GM21515 (cell line): ENCODE measurements around the gene ZNF385C.

Experiments used
- ATAC-seq: cut with Tn5 transposase; IDR thresholded peaks from one replicate; pipeline ENCODE4 v1.9.1; 2021; ENCODE audit not compliant: unreplicated experiment

The ZNF385C gene

DNA sequence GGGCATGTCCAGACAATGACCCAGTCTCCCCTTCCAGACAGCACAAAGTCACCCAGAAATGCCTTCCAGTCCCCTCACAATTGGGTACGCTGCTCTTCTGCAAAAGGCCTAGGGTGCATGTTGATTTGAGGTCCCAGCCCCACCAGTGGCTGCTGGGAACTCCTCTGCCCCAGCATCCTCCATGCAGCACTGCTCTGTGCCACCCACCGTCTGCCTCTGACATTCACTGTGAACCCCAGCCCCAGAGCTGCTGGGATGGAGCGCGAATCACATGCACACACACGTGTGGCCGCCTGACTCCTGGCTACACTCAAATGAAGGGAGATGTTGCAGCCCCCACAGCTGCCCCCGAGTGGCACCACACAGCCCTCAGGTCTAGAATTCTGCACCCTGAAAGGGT is 46.6 kb downstream of the ZNF385C start:
- no peak for ATAC-seq

DNA sequence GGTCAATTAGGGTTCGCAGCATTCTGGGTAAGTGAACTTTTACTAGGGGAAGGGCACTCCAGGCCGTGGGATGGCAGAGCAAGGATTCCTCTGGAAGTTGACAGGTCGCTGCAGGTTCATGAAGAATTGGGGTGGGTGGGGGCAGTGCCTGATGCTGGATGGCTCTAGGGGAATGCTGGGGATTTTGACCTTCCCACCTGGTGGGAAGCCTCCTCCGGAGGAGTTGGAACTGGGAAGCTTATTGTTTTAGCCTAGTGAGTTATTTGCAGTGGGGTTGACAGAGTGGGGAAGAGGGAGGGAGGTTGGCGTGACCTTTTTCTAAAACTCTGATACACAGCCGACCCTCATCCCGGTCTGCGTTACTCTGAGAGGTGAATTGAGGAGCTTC is 47.3 kb downstream of the ZNF385C start:
- ATAC-seq = no peak

DNA sequence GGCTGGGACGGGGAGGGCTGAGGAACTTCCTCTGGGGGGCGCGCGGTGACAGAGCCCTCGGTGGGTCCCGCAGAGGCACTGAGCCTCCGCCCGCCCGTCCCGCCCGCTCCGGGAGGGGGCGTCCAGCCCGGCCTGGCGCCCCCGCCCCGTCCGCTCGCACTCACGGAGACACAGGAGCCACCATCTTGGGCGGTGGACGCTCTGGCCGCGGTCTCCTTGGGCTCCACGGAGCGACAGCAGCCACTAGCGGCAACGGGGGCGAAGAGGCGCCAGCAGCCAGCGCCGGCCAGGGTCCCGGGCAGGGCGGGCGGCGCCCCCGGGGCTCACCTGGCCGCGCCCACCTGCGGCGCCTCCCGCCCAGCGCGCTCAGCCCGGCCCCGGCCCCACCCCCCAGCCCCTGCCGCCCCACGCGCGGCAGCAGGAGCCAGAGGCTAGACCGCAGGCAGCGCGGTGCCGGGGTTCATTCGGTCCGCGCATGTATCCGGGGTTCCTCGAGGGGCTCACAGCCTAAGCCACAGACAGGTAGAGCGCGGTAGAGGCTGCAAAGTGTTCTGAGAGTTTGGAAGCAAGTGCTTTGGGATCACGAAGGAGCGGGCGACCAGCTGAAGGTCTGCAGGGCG is 47.8 kb downstream of the ZNF385C start, which contains the start of gene C17orf113:
Gene C17orf113, minus strand, starts transcription at position 209 of the 620 bp plus-strand sequence. CDS start 7,225 bp downstream, outside the sequence.
- no peak for ATAC-seq

DNA sequence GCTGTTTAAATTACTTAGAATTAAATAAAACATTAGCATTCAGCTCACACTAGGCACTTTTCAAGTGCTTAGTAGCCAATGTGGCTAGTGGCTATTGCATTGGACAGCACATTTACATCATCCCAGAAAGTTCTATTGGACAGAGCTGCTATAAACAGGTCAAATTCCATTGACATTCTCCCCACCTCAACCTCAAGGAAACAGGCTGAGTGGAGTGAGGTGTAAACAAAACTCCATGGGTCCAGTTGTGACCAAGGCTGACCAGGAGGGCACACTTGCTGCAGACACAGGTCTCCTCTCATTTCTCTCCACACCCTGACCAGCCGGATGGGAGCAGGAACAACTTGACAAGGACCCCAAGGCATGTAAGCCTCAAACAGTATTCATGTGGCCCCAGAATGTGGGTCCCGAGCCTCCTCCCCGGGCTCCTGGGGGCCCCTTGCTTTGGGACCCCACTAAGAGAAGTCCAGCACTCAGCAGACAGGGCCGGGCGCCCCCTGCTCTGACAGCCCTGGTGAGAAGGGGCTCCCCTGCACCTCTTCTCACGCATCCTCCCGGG is 48.4 kb downstream of the ZNF385C start:
- ATAC-seq = no peak

DNA sequence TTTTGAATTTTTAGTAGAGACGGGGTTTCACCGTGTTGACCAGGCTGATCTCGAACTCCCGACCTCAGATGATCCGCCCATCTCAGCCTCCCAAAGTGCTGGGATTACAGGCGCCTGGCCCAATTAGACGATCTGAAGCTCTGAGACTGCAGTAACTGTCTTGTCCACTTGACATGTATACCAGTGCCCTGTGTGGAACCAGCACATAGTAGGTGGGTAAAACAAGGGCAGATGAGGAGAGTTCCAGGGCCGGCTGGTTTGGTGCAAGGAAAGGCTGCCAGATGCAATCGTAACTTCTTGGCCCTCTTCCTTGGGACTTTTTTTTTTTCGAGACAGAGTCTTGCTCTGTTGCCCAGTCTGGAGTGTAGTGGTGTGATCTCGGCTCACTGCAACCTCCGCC is 50.9 kb downstream of the ZNF385C start:
- ATAC-seq = no peak

DNA sequence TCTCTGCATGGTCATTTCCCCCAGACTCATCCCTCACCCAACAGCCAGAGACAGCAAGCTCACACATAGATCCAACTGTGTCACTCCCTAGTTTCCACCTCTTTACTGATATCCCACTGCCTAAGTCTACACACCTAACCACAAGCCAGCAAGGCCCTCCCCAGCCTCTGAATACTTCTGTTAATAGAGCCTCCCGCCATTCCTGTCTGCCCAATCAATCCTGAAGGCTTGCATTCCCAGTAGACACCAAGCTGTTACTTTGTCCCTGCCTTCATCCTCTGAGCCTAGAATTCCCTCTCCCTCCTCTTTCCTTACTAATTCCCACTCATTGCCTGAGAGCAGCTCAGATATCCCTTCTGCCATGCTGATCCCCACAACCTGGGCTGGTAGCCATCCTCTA is 52.6 kb downstream of the ZNF385C start:
- no peak for ATAC-seq

DNA sequence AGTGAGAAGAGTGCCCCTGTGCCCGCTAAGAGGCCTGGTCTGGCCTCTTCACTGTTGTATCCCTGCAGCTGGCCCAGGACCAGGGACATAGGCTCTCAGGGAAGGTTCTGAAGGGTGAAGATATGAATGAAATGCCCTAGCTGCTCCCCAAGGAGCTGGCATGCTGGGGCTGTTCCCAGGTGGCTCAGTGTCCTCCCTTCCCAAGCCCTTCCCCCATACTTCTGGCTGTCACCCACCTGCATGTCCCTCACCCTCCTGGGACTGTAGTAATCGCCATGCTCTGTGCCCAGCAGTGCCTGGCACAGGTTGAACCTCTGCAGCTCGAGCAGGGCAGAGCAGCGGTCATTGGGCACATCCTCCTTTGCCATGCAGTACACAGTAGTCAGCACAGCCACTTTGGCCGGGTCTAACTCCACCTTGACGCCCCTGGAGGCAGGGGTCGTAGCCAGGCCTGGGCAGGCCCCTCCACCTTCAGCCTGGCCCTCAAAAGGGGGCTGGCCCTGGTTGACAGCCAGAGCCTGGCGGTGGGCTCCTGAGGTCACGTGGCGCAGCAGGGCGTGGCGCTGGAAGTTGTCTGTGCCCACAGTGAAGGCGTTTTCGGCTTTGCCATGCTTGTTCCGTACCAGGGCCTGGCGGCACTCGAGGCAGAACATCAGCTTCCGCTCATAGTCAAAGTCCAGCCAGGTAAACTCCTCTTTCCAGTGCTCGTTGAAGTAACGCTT is 55.5 kb downstream of the ZNF385C start:
- no peak for ATAC-seq

DNA sequence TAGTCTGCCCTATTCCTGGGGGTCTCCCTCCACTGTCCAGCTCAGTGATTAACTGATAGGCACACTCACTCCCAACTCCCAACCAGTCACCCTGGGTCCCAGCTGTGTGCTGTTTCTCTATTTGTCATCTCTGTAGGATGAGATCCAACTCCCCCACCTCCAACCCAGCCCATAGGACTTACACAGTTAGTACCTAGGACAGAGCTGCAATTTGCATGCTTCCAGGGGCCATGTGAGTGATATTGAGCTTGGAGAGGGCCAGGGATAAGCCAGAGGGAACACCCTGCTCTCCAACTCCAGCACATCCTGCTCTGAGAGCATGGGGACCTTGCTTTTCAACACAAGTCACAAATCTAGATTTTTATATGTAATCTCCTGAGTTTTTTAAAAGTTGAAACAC is 56.7 kb downstream of the ZNF385C start:
- no peak for ATAC-seq

DNA sequence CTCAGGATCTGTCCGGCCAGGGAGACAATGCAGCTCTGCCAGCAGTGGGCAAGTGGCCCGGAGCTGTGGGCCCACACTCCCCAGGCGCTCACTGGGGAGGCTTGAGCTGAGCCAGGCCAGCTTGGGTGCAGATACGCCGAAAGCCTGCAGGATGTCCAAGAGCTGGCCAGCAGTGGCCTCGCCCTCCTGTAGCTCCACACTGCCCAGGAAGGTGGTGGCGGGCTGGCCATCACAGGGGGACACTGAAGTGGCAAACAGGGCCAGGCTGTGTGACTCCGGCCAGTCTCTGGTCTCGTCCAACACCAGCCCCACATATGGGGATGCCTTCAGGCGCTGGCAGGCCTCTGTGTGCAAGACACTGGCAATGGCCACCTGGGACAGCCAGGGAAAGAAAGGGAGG is 57.5 kb downstream of the ZNF385C start:
- ATAC-seq = no peak

DNA sequence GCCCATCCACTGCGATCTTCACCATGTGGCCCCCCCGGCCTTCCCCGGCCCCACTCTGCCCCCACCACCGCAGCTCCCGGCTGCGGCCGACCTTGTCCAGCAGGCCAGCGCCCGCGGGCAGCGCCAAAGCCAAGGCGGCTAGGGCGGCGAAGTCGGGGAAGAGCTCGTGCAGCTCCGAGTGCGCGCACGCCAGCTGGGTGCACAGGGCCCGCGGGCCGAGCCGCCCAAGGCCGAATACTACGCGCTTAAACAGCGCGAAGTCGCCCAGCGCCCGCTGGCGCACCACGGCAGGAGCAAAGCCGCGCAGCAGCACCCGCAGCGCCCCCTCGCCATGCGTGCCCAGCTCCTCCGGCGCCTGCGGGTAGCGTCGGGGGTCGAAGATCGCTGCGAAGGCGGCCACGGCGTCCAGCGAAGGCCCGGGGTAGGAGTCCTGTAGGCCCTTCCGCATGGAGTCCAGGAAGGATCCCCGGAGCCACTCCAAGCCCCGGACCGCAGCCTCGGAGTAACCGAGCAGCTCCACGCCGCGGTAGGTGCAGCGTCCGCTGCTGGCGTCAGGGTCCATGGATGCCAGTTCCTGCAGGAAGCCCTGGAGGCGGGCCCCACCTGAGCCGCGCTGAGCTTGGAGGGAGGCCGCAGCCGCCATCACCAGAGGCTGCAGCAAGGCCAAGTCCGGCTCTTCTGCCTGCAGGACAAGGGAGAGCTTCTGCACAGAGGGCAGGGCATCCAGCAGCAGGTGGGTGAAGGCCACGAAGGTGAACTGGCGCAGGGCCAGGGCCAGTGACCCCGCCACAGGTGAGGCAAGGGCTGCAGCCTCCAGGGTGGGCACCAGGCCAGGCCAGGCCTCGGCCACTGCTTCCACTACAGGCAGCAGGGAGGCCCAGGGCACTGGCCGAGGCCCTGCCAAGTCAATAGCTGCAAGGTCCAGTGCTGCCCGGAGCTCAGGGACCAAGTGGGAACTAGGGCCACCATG is 58.2 kb downstream of the ZNF385C start:
- no peak for ATAC-seq

DNA sequence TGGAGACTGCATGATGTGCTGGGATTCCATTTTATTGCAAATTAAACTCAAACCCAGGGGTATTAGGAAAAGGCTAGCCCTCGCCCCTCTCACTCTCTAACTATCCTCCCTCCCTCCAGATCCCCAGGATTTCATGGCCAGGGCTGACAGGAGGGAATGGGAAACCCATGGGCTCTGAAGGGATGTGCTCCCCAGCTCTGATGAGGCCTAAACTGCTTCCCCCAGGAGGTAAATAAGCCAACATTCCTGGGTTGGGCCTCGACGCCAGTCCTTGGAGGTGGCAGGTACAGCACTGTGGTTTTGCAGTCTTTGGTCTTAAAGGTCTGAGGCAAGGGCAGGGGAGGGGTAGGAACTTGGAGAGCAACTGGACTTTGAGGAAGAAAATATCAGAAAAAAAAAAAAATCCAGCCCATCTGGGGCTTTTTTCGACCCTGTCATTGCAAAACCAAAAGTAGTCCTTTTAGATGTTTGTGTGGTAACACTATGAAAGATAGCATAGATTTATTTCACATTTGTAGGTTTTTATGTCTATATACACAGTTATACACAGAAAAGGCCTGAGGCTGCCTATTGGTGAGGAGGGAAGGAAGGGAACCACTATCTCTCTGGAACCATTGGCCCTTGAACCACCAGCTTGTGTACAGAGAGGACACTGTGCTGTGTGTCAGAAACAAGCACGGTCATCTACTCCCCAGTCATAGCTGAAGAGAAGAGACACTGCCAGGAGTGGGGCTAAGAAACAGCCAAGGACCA is 59.9 kb downstream of the ZNF385C start:
- no peak for ATAC-seq

DNA sequence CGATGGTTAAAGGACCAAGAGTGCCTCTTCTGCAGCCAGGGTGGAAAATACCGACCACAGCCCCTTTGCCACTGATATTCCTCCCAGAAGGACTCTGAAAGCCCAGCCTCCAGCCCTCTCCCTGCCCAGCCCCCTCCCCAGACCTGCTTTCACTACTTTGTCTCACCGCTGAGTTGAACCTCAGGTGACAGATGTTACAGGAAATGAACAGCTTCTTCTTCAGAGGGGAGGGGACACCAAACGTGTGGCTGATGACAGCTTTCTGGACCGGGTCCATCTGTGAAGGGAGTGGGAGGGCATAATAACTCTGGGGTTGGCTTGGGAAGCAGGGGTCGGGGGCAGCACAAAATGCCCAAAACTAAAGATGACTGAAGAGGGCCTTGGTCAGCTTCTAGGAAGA is 64.2 kb downstream of the ZNF385C start:
- no peak for ATAC-seq

DNA sequence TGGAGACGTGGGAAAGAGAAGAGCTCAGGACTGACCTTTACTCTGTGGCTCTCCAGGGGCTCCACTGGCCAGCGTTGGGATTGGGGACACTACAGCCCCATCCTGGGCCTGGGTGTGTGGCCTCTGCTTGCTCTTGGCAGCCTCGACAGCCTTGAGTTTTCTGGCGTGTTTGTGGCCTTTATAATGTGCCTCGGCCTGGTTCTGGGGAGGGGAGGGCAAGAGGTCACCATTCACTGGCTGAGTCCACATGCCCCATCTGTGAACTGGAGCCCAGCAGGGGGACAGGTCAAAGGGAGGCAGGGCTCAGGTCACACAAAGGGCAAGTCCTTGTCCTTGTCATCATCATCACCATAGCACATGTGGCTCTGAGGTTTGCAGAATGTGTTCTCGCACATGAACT is 66.7 kb downstream of the ZNF385C start:
- no peak for ATAC-seq

DNA sequence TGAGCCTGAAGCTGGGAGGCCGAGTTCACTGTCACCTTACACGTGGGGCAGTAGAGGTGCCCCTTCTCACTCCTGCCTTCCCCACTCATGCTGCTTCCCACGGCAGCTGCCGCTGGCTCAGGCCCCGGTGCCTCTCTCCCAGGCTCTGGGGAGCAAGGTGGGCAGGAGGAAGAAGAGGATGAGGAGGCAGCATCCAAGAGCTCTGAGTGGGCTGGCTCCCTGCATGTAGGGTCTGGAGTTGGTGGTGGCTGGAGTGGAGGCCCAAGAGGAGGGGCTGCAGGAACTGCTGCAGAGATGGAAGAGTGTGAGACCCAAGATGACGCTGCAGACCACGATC is 69.5 kb downstream of the ZNF385C start:
- ATAC-seq = no peak

DNA sequence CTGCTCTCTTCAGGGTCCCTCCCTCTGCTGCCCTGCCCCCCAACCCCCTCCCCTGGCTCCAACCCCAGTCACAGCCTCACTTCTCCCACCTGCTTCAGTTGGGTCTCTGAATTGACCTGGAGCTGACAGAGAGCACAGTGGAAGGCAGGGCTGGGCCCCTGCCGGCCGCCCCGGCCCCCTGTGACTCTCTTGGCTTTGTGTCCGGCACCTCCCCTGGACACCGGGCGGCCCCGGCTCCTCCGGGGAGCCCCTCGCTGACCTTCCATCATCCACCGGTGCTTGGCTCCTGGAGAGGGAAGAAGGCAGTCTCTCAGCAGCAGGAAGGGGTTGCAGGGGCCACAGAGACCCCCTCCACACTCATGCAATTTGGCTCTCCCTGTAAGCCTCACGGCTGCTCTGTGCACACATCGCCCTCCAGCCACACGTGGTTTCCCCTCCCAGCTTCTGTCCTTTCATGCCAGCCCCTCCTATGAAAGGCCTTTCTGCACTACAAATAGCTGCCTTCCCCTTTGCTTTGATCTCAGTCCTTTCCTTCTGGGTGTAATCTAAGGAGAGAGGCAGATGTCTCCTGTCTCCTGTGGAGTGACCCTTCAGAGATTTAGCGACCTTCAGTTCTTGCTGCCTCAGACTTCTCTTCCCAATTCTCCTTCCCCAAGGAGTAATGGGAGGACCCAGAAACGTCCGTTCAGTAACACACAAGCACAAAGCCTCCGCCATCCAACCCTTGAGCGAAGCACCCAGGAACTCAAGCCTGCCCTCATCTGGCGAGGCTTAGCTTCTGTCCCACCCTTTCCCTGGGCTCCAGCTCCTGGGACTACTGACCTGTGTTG is 70.1 kb downstream of the ZNF385C start:
- ATAC-seq = no peak

DNA sequence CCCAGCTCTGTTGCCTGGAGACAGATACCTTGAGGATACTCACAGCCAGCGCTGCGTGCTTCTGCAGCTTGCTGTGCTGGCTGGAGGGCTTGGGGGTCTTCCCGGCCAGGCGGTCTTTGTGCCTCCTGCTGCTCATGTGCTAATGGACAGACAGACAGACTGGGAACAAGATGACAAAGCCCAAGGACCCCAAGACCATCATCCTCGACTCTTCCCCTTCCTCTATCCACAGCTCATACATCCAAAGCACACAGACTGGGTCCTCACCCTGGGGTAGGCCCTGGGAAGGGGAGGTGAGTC is 70.7 kb downstream of the ZNF385C start:
- no peak for ATAC-seq

DNA sequence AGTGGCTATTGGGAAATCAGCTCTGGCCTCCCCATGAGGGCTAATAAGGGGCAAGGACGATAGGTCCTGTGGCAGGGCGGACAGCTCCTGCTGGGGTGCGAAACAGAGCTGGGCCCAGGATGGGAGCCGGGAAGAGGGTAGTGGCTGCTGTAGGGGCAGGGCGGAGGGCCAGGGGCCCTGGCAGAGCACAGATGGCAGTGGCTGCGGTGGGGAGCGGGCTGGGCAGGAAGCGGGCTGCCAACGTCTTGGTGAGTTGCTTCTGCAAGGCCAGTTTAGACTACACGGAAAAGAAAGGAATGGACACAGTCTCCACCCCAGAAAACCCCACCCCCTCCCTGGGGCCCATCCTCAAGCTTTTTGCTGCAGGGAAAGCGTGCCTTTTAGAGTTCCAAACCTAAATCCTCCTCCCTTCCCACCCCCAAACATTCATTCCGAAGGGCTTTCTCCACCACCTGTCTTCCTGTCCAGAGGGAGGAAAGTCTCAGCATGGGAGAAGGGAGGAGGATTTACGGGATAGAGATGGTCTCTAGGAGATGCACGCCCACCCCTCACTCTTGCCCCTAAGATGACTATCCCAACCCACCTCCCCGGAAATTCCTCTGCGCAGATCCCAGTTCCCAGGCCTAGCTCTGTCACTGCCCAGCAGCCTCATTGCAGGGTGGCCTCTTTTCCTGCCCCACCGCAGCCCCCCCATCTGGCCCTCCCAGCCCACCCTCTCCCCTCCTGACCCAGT is 71.2 kb downstream of the ZNF385C start:
- ATAC-seq = no peak

DNA sequence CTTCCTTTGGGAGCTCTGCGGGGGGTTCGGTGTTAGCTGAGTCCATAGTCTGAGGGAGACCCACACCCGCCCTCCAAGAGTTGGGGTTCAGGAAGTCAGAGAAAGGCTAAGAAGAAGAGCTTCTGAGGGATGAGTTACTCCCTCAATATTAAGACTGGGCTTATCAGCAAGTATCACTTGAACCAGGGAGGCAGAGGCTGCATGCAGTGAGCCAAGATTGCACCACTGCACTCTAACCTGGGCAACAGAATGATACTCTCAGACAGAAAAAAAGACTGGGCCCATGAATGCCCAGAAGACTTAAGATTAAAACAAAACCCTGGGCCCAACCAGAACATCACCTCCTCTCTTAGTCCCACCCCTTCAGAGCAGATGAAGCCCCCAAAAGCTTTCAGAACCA is 72.3 kb downstream of the ZNF385C start:
- ATAC-seq = no peak

DNA sequence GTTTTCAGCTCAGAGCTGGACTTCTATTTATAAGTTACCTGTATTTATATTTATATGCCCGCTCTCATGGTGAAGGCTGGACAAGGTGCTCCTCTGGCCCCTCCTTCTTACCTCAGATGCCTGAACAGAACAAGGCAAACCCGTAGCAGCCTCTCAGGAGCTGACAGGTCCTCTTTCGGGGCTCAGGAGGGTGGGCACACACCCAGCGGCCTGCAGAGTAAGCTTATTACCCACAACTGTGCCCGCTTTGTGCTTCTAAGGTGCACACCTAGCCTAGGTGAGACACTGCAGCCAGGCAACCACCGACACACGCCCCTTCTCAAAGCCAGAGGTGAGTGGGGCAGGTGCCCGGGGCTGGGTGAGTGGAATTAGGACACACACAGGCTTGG is 73.1 kb downstream of the ZNF385C start:
- ATAC-seq = peak; percentile 11
